PFSK-1 (cell line): ENCODE data around the gene TAAR1.

Experiments
- FOXP2 ChIP-seq: optimal IDR thresholded peaks from 2 replicates; pipeline ENCODE3; 2011; ENCODE audit warnings: borderline replicate concordance, control low read depth, inconsistent platforms; ENCODE audit not compliant: insufficient read depth; ENCODE audit errors: extremely low read length, extremely low read depth
- POLR2AphosphoS5 ChIP-seq: IDR thresholded peaks from 2 replicates; pipeline ENCODE4 v1.6.1; 2012; ENCODE audit warnings: low read depth, mild to moderate bottlenecking, control low read depth, low read length, moderate library complexity
- SIN3A ChIP-seq: IDR thresholded peaks from 2 replicates; pipeline ENCODE4 v1.6.1; 2012; ENCODE audit warnings: mild to moderate bottlenecking, low read length, moderate library complexity, borderline replicate concordance; ENCODE audit not compliant: insufficient read depth
- TAF1 ChIP-seq: IDR thresholded peaks from 2 replicates; pipeline ENCODE4 v1.6.1; 2012; ENCODE audit warnings: low read length, control low read depth, borderline replicate concordance; ENCODE audit not compliant: insufficient read depth
- TF ChIP-seq, protein P1 (sequence below), 2 experiments: IDR thresholded peaks; 2 replicates each; pipeline versions ENCODE4 v1.6.1 to v1.8.0; 2011 to 2012; ENCODE audit warnings: low read depth in 2 of 2, low read length in 2 of 2, control low read depth in 1 of 2, inconsistent platforms in 1 of 2, mild to moderate bottlenecking in 1 of 2, moderate library complexity in 1 of 2; ENCODE audit not compliant: insufficient read depth in 1 of 2

The TAAR1 gene

DNA sequence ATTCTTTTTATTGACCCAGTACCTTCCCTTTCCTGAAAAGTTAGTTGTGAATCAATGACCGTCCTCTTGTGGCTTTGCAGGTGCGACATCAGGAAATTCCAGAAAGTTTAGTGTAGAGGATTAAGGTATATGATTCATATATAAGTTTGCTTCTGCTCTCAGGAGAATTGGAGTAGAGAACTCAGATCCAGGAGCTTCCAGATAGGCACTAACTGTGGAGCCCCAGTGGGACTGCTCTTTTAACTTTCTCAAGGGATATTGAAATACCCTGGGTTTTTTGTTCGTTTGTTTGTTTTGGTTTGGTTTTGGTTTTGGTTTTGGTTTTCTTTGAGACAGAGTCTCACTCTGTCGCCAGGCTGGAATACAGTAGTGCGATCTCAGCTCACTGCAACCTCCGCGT is 44.4 kb downstream of the TAAR1 start:
- TF ChIP-seq TAF1 (no peak), SIN3A (no peak), POLR2AphosphoS5 (no peak), FOXP2 (no peak)
- TF ChIP-seq, protein P1, sequence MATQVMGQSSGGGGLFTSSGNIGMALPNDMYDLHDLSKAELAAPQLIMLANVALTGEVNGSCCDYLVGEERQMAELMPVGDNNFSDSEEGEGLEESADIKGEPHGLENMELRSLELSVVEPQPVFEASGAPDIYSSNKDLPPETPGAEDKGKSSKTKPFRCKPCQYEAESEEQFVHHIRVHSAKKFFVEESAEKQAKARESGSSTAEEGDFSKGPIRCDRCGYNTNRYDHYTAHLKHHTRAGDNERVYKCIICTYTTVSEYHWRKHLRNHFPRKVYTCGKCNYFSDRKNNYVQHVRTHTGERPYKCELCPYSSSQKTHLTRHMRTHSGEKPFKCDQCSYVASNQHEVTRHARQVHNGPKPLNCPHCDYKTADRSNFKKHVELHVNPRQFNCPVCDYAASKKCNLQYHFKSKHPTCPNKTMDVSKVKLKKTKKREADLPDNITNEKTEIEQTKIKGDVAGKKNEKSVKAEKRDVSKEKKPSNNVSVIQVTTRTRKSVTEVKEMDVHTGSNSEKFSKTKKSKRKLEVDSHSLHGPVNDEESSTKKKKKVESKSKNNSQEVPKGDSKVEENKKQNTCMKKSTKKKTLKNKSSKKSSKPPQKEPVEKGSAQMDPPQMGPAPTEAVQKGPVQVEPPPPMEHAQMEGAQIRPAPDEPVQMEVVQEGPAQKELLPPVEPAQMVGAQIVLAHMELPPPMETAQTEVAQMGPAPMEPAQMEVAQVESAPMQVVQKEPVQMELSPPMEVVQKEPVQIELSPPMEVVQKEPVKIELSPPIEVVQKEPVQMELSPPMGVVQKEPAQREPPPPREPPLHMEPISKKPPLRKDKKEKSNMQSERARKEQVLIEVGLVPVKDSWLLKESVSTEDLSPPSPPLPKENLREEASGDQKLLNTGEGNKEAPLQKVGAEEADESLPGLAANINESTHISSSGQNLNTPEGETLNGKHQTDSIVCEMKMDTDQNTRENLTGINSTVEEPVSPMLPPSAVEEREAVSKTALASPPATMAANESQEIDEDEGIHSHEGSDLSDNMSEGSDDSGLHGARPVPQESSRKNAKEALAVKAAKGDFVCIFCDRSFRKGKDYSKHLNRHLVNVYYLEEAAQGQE (IDR thresholded peaks at IDR 0.05; ENCODE audit: insufficient read depth in 1 of 2, low read depth in 2 of 2, low read length in 2 of 2) = no peak

DNA sequence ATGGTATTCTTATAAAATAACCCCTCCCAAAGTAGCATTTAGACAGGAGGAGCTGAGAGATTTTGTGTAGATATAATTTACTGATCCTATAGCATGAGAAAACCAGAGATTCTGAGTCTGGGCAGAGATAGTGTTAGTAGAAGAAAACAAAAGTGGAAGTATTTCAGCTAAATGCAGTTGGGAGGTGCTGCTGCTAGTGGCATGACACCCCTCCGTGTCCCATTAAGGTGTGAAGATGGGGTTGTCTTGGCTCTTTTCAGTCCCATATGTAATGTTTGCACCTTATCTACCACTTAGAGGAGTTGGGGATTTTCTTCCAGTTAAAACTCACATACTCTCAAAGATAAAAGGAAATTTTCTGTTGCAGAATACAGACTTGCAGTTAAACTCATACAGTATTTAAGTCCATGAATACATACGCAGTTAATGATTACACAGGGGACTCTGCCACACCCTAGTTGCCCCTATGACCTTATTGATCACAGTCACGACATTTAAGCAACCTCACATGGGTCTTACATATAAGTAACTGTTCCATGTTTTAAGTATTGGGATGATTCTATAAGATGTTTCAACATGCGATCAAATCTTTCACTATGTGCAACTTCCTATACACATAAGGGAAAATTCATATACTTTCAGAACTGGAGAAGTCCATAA is 46.4 kb downstream of the TAAR1 start:
- TF ChIP-seq TAF1 (no peak), FOXP2 (no peak), SIN3A (no peak), POLR2AphosphoS5 (no peak)
- TF ChIP-seq, protein P1 (IDR thresholded peaks at IDR 0.05; ENCODE audit: insufficient read depth in 1 of 2, low read depth in 2 of 2, low read length in 2 of 2) = no peak

DNA sequence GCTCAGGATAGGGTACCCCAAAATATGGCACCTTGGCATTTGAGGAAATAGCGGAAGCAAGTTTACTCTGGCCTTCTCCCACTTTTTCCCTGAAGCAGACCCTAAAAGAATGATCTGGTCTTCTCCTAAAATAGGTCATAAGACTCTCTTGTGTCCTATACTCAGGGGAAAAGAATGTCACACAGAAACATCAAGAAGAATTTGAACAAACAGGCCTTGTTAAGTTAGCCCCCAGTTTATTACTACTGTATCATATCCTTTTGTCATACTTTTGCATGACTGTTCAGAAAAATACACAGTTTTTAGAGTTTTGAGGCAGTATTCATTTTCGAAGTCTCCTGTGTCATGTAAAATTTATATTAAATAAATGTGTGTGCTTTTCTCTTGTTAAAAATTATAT is 47.4 kb downstream of the TAAR1 start:
- TF ChIP-seq, protein P1 (IDR thresholded peaks at IDR 0.05; ENCODE audit: insufficient read depth in 1 of 2, low read depth in 2 of 2, low read length in 2 of 2) = no peak
- TF ChIP-seq POLR2AphosphoS5 (no peak), TAF1 (no peak), SIN3A (no peak), FOXP2 (no peak)

DNA sequence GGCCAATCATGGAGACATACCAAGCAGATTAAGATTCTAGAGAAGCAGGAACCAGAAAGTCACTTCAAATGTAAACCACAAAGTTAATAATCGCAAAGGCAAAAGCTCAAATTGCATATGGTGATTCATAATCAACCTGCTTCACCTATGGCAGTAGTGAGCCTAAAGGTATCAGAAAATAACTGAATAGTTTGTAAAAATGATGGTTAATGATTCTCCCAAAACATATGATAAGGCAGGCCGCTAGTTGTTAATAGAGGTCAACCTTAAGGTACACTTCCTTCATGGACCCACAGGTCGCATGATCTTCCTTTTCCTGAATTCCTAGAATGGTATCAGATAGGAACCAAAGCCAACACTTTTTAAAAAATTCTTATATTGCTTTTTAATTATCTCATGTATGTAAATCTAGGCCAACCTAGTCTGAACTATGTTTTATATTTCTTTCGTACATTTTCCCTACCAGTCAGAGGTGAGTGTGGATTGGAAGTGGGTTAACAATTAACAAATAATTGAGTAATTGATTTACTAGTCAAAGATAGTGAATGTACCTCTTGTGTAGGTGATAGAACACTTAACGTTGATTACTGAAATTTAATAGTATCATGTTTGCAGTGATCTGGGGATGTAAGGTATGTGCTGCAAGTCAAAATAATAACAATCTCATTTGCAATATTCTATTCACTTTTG is 51.3 kb downstream of the TAAR1 start:
- TF ChIP-seq, protein P1 (IDR thresholded peaks at IDR 0.05; ENCODE audit: insufficient read depth in 1 of 2, low read depth in 2 of 2, low read length in 2 of 2) = no peak
- TF ChIP-seq FOXP2 (no peak), POLR2AphosphoS5 (no peak), TAF1 (no peak), SIN3A (no peak)
